Airway epithelial cell (primary cell): ENCODE measurements around the gene SEMA4F. TPM values are rescaled to one million over a fixed set of nuclear protein-coding genes. Genes with fewer than 3 reads are reported as not detected.

Source experiments
- total RNA-seq: library from RNA; depleted of rRNA; stranded (reverse); fragments of >200 nt; gene quantifications from 2 replicates; pipeline ENCODE4 v1.2.3, GENCODE V29; 2015

The SEMA4F gene, protein sequence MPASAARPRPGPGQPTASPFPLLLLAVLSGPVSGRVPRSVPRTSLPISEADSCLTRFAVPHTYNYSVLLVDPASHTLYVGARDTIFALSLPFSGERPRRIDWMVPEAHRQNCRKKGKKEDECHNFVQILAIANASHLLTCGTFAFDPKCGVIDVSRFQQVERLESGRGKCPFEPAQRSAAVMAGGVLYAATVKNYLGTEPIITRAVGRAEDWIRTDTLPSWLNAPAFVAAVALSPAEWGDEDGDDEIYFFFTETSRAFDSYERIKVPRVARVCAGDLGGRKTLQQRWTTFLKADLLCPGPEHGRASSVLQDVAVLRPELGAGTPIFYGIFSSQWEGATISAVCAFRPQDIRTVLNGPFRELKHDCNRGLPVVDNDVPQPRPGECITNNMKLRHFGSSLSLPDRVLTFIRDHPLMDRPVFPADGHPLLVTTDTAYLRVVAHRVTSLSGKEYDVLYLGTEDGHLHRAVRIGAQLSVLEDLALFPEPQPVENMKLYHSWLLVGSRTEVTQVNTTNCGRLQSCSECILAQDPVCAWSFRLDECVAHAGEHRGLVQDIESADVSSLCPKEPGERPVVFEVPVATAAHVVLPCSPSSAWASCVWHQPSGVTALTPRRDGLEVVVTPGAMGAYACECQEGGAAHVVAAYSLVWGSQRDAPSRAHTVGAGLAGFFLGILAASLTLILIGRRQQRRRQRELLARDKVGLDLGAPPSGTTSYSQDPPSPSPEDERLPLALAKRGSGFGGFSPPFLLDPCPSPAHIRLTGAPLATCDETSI
- total RNA-seq: 8.2 and 12.7 TPM in 2 replicates

GRCh38 chr2:74653985-74654882 is at the start of gene SEMA4F:
Gene SEMA4F (plus strand): TSS chr2:74654247. CDS start chr2:74654377, 130 bp downstream.

GRCh38 chr2:74648009-74648443 is 6.0 kb upstream of the SEMA4F start, which contains the start of gene M1AP:
Gene M1AP (minus strand): TSS chr2:74648330. CDS start chr2:74640275, 8,055 bp downstream.

Other genes starting within 250 kb of the SEMA4F start
- 0.92 and 1.1 TPM in 2 replicates for gene C2orf81, start 232.6 kb upstream of the SEMA4F start, total RNA-seq
- gene WDR54, start 232.5 kb upstream of the SEMA4F start, total RNA-seq: 45.4 and 53.5 TPM in 2 replicates
- 49.8 and 58.1 TPM in 2 replicates for gene RTKN, start 212.3 kb upstream of the SEMA4F start, total RNA-seq
- gene INO80B, start 199.2 kb upstream of the SEMA4F start, total RNA-seq: 20.9 and 23.4 TPM in 2 replicates
- 57.9 and 64.7 TPM in 2 replicates for gene WBP1, start 195.8 kb upstream of the SEMA4F start, total RNA-seq
- gene MOGS, start 188.9 kb upstream of the SEMA4F start, total RNA-seq: 73.9 and 79.9 TPM in 2 replicates
- gene MRPL53, start 181.6 kb upstream of the SEMA4F start, total RNA-seq: 43.9 and 74.0 TPM in 2 replicates
- 5.5 and 9.3 TPM in 2 replicates for gene CCDC142, start 171.2 kb upstream of the SEMA4F start, total RNA-seq
- 11.1 and 12.2 TPM in 2 replicates for gene TTC31, start 171.2 kb upstream of the SEMA4F start, total RNA-seq
- gene LBX2, start 154.6 kb upstream of the SEMA4F start, total RNA-seq: 0.56 TPM in 2 replicates
- gene PCGF1, start 146.6 kb upstream of the SEMA4F start, total RNA-seq: 16.7 and 17.5 TPM in 2 replicates
- gene TLX2, start 139.8 kb upstream of the SEMA4F start, total RNA-seq: not detected in 2 replicates
- gene DQX1, start 128.0 kb upstream of the SEMA4F start, total RNA-seq: 5.3 and 6.7 TPM in 2 replicates
- 80.1 and 85.8 TPM in 2 replicates for gene AUP1, start 124.5 kb upstream of the SEMA4F start, total RNA-seq
- gene HTRA2, start 124.3 kb upstream of the SEMA4F start, total RNA-seq: 18.3 and 28.1 TPM in 2 replicates
- 0.33 and 0.56 TPM in 2 replicates for gene LOXL3, start 100.3 kb upstream of the SEMA4F start, total RNA-seq
- 1.4 and 4.4 TPM in 2 replicates for gene DOK1, start 99.5 kb upstream of the SEMA4F start, total RNA-seq
- 0.56 and 0.63 TPM in 2 replicates for gene M1AP, start 5.9 kb upstream of the SEMA4F start, total RNA-seq
- gene HK2, start 179.9 kb downstream of the SEMA4F start, total RNA-seq: 34.5 and 40.1 TPM in 2 replicates